H1 (cell line): ENCODE measurements around the gene DAPL1. TPM values are rescaled to one million over a fixed set of nuclear protein-coding genes. Genes with fewer than 3 reads are reported as not detected.

Source experiments
- CTCF ChIA-PET: fragments of 300-600 bp; sonication (Branson Sonifier 250); formaldehyde crosslinking; loops from one replicate; lab custom pipeline; 2021; ENCODE audit not compliant: partially characterized antibody; lab: Charles Lee
- POLR2A ChIA-PET: fragments of 300-600 bp; sonication (Branson Sonifier 250); formaldehyde crosslinking; loops from one replicate; lab custom pipeline; 2021; ENCODE audit warnings: inconsistent platforms; ENCODE audit not compliant: partially characterized antibody; lab: Charles Lee
- DNase-seq, 2 experiments: peaks; one replicate each; pipeline versions ENCODE4 v3.0.0 to v3.0.0-alpha.2; 2010 to 2022; ENCODE audit warnings: low spot score in 2 of 2, low read depth in 1 of 2, mixed read lengths in 1 of 2
- FAIRE-seq: peaks from 2 replicates; lab custom pipeline; 2011; peaks lifted over from hg19 to GRCh38; lab: Jason Lieb, UNC
- H2AFZ ChIP-seq: 2 replicates; pipeline ENCODE4 v1.8.1; 2012; ENCODE audit warnings: low read length, inconsistent platforms
- H2AK5ac ChIP-seq: 2 replicates; pipeline ENCODE4 v1.6.1; 2013; ENCODE audit warnings: low read depth, low read length
- H2BK120ac ChIP-seq: replicated peaks from 2 replicates; pipeline ENCODE3; 2013; ENCODE audit warnings: low read depth, low read length, inconsistent platforms
- H2BK12ac ChIP-seq: 2 replicates; pipeline ENCODE4 v1.6.1; 2013; ENCODE audit warnings: low read depth, low read length
- H2BK15ac ChIP-seq: 2 replicates; pipeline ENCODE4 v1.6.1; 2013; ENCODE audit warnings: low read length
- H2BK20ac ChIP-seq: 2 replicates; pipeline ENCODE4 v1.6.1; 2013; ENCODE audit warnings: low read length
- H2BK5ac ChIP-seq: 2 replicates; pipeline ENCODE4 v1.6.1; 2013; ENCODE audit warnings: low read depth, low read length
- H3K14ac ChIP-seq: 2 replicates; pipeline ENCODE4 v1.6.1; 2013; ENCODE audit warnings: inconsistent platforms; ENCODE audit not compliant: insufficient read length
- H3K18ac ChIP-seq: 2 replicates; pipeline ENCODE4 v1.6.1; 2013; ENCODE audit warnings: low read length; ENCODE audit errors: extremely low read depth
- H3K23ac ChIP-seq: 2 replicates; pipeline ENCODE4 v1.6.1; 2013; ENCODE audit warnings: inconsistent platforms; ENCODE audit not compliant: insufficient read length
- H3K23me2 ChIP-seq: 2 replicates; pipeline ENCODE4 v1.6.1; 2013; ENCODE audit warnings: low read depth, low read length
- H3K27ac ChIP-seq: 2 replicates; pipeline ENCODE4 v1.6.1; 2011; ENCODE audit warnings: low read depth, low read length, inconsistent platforms
- H3K27me3 ChIP-seq, 4 experiments: replicated peaks in 1 of 4; 1 replicate in 1 of 4; 2 replicates in 3 of 4; pipeline versions ENCODE4 v1.6.1 to v1.8.1; 2011 to 2013; ENCODE audit warnings: low read length in 3 of 4, mild to moderate bottlenecking in 3 of 4, inconsistent platforms in 2 of 4, mixed read lengths in 2 of 4, moderate library complexity in 1 of 4; ENCODE audit not compliant: control insufficient read depth in 3 of 4, insufficient read depth in 3 of 4; ENCODE audit errors: extremely low read depth in 1 of 4
- H3K36me3 ChIP-seq, 4 experiments: 2 replicates each; pipeline versions ENCODE4 v1.6.1 to v1.8.1; 2011 to 2013; ENCODE audit warnings: mild to moderate bottlenecking in 4 of 4, low read length in 3 of 4, moderate library complexity in 2 of 4, control low read depth in 1 of 4, inconsistent platforms in 1 of 4; ENCODE audit not compliant: insufficient read depth in 4 of 4, control insufficient read depth in 2 of 4
- H3K4ac ChIP-seq: replicated peaks from 2 replicates; pipeline ENCODE3; 2013; ENCODE audit warnings: low read length, low read depth, mixed read lengths, inconsistent platforms; ENCODE audit not compliant: insufficient read length
- H3K4me1 ChIP-seq, 4 experiments: replicated peaks in 1 of 4; 1 replicate in 1 of 4; 2 replicates in 3 of 4; pipeline versions ENCODE4 v1.6.1 to v1.8.1; 2011 to 2013; ENCODE audit warnings: low read length in 3 of 4, inconsistent platforms in 2 of 4, mixed read lengths in 1 of 4; ENCODE audit not compliant: insufficient read depth in 4 of 4, control insufficient read depth in 3 of 4
- H3K4me2 ChIP-seq, 2 experiments: 2 replicates each; pipeline versions ENCODE4 v1.6.1 to v1.8.1; 2011 to 2013; ENCODE audit warnings: low read depth in 2 of 2, low read length in 2 of 2, control low read depth in 1 of 2, inconsistent platforms in 1 of 2, mild to moderate bottlenecking in 1 of 2; ENCODE audit not compliant: insufficient read depth in 1 of 2
- H3K4me3 ChIP-seq, 4 experiments: fragments of 200-600, 300-600 bp in 1 of 4; sonication (generic), shearing (Covaris generic), sonication (Bioruptor Twin) in 1 of 4; 2 replicates each; pipeline versions ENCODE4 v1.5.1 to v1.8.1; 2011 to 2016; ENCODE audit warnings: low read length in 4 of 4, low read depth in 3 of 4, control low read depth in 2 of 4, inconsistent platforms in 2 of 4, mild to moderate bottlenecking in 2 of 4, mixed read lengths in 1 of 4, moderate library complexity in 1 of 4; ENCODE audit not compliant: insufficient read depth in 2 of 4; ENCODE audit errors: extremely low read depth in 1 of 4
- H3K56ac ChIP-seq: replicated peaks from 2 replicates; pipeline ENCODE3; 2013; ENCODE audit warnings: low read depth, mild to moderate bottlenecking, mixed read lengths, low read length, inconsistent platforms; ENCODE audit not compliant: insufficient read length
- H3K79me1 ChIP-seq: 2 replicates; pipeline ENCODE4 v1.6.1; 2013; ENCODE audit warnings: low read depth, low read length, control low read depth
- H3K79me2 ChIP-seq, 2 experiments: 2 replicates each; pipeline versions ENCODE4 v1.6.1 to v1.8.1; 2012 to 2013; ENCODE audit warnings: low read length in 2 of 2, mild to moderate bottlenecking in 2 of 2, inconsistent platforms in 1 of 2; ENCODE audit not compliant: insufficient read depth in 2 of 2, control insufficient read depth in 1 of 2
- H3K9ac ChIP-seq, 4 experiments: replicated peaks in 1 of 4; 1 replicate in 1 of 4; 2 replicates in 3 of 4; pipeline versions ENCODE4 v1.6.1 to v1.8.1; 2011 to 2013; ENCODE audit warnings: low read depth in 3 of 4, low read length in 3 of 4, control low read depth in 2 of 4, mild to moderate bottlenecking in 2 of 4, moderate library complexity in 2 of 4, inconsistent platforms in 1 of 4; ENCODE audit errors: extremely low read depth in 1 of 4
- H3K9me3 ChIP-seq, 2 experiments: 2 replicates each; pipeline versions ENCODE4 v1.6.1 to v1.8.1; 2012 to 2013; ENCODE audit warnings: mild to moderate bottlenecking in 2 of 2, moderate library complexity in 2 of 2, control low read depth in 1 of 2, inconsistent platforms in 1 of 2, low read depth in 1 of 2, low read length in 1 of 2, mixed read lengths in 1 of 2; ENCODE audit not compliant: insufficient read depth in 2 of 2
- H4K20me1 ChIP-seq, 2 experiments: replicated peaks in 1 of 2; 2 replicates each; pipeline versions ENCODE3 to v1.8.1; 2011 to 2013; ENCODE audit warnings: inconsistent platforms in 2 of 2, low read length in 2 of 2, mild to moderate bottlenecking in 1 of 2; ENCODE audit not compliant: insufficient read depth in 2 of 2, control insufficient read depth in 1 of 2
- H4K5ac ChIP-seq: 2 replicates; pipeline ENCODE4 v1.6.1; 2013; ENCODE audit warnings: low read length, low read depth, mixed read lengths, inconsistent platforms; ENCODE audit not compliant: insufficient read length
- H4K8ac ChIP-seq: 2 replicates; pipeline ENCODE4 v1.8.0; 2013; ENCODE audit warnings: mild to moderate bottlenecking, moderate library complexity, low read length, inconsistent platforms; ENCODE audit not compliant: insufficient read depth; ENCODE audit errors: extremely low read depth
- H4K91ac ChIP-seq: replicated peaks from 2 replicates; pipeline ENCODE3; 2013; ENCODE audit warnings: low read length, mixed read lengths, inconsistent platforms; ENCODE audit not compliant: insufficient read length
- BACH1 ChIP-seq: IDR thresholded peaks from 2 replicates; pipeline ENCODE4 v1.6.1; 2012; ENCODE audit warnings: low read length, improper control_type of control experiment
- BRCA1 ChIP-seq: IDR thresholded peaks from 2 replicates; pipeline ENCODE4 v1.6.1; 2012; ENCODE audit warnings: low read depth, low read length, improper control_type of control experiment
- CHD2 ChIP-seq: IDR thresholded peaks from 2 replicates; pipeline ENCODE4 v1.6.1; 2012; ENCODE audit warnings: low read length, improper control_type of control experiment
- CTCF ChIP-seq, 3 experiments: IDR thresholded peaks; 1 replicate in 2 of 3; 2 replicates in 1 of 3; pipeline versions ENCODE4 v1.5.1 to v1.6.1; 2011; ENCODE audit warnings: low read length in 3 of 3, mild to moderate bottlenecking in 3 of 3, inconsistent platforms in 2 of 3, low read depth in 1 of 3, moderate library complexity in 1 of 3; ENCODE audit not compliant: insufficient read depth in 1 of 3; ENCODE audit errors: control extremely low read depth in 1 of 3
- EP300 ChIP-seq, 2 experiments: IDR thresholded peaks; 1 replicate in 1 of 2; 2 replicates in 1 of 2; pipeline ENCODE4 v1.6.1; 2011 to 2012; ENCODE audit warnings: low read depth in 2 of 2, low read length in 2 of 2, mild to moderate bottlenecking in 2 of 2, borderline replicate concordance in 1 of 2, inconsistent platforms in 1 of 2, moderate library complexity in 1 of 2
- HDAC6 ChIP-seq: IDR thresholded peaks from one replicate; pipeline ENCODE4 v1.7.1; 2012; ENCODE audit warnings: low read depth, mild to moderate bottlenecking, inconsistent platforms, low read length, moderate library complexity
- KDM1A ChIP-seq: fragments of 200-600, 300-600 bp; sonication (generic); IDR thresholded peaks from 2 replicates; pipeline ENCODE4 v1.7.1; 2016; ENCODE audit warnings: mild to moderate bottlenecking, low read length, borderline replicate concordance
- RXRA ChIP-seq: IDR thresholded peaks from 2 replicates; pipeline ENCODE4 v1.6.1; 2011; ENCODE audit warnings: low read depth, mild to moderate bottlenecking, low read length, moderate library complexity; ENCODE audit not compliant: insufficient read depth
- TAF1 ChIP-seq: IDR thresholded peaks from 2 replicates; pipeline ENCODE4 v1.6.1; 2011; ENCODE audit warnings: mild to moderate bottlenecking, low read depth, low read length
- TAF7 ChIP-seq: optimal IDR thresholded peaks from 2 replicates; pipeline ENCODE3; 2011; ENCODE audit warnings: low read depth, mild to moderate bottlenecking, inconsistent platforms, low read length, moderate library complexity, borderline replicate concordance
- YY1 ChIP-seq: IDR thresholded peaks from 2 replicates; pipeline ENCODE4 v1.6.1; 2011; ENCODE audit warnings: low read depth, mild to moderate bottlenecking, low read length
- ZNF274 ChIP-seq: IDR thresholded peaks from 2 replicates; pipeline ENCODE4 v1.7.0; 2012; ENCODE audit warnings: low read length, borderline replicate concordance; ENCODE audit errors: extremely low read depth
- WGBS, 2 experiments: shearing (Covaris generic) in 1 of 2; methylation state at CpG; one replicate each; pipeline versions ENCODE4 v1.1.6 to v1.1.7; 2013 to 2015; ENCODE audit warnings: low lambda C conversion rate in 2 of 2, mixed read lengths in 2 of 2, inconsistent platforms in 1 of 2, low coverage in 1 of 2, missing lambda C conversion rate in 1 of 2; ENCODE audit not compliant: insufficient replicate concordance in 2 of 2, insufficient coverage in 1 of 2, insufficient read length in 1 of 2; ENCODE audit errors: extremely low coverage in 1 of 2, missing lambda C conversion rate in 1 of 2; 5-methylcytosine and 5-hydroxymethylcytosine counted together
- polyA plus RNA-seq, 7 experiments: library from polyadenylated mRNA; depleted of rRNA in 3 of 7; stranded (reverse) in 5 of 7; unstranded in 2 of 7; fragments of >200 nt in 5 of 7; fragments of 200-250 nt in 2 of 7; gene quantifications; 1 replicate in 5 of 7; 2 replicates in 1 of 7; 4 replicates in 1 of 7; pipeline versions ENCODE4 v1.2.1 to v1.2.3, GENCODE V29; 2011 to 2013; ENCODE audit warnings: missing spikeins in 2 of 7, mixed read lengths in 2 of 7
- total RNA-seq: library from RNA; stranded (reverse); fragmentation: NEBNext Ultra II Directional; extraction: Animal tissue kit (Norgen Biotek cat#: 25700); gene quantifications from 2 replicates; pipeline ENCODE4 v1.2.1, GENCODE V29; 2021

The DAPL1 gene
- total and polyA plus RNA-seq, 2 of the 8 experiments (the other 6 are each of a cell fraction or from before 2014, with no cell fraction given) = not detected

- Histone ChIP-seq H4K8ac (no peak overlapping the region), H2AK5ac (no peak overlapping the region), H3K79me1 (no peaks in the 10 kb centered on the region), H2AFZ (no peak overlapping the region; the same call in 1 of the 2 replicates), H3K23me2 (no peaks in the 10 kb centered on the region), H3K27ac (no peak overlapping the region), H2BK5ac (no peak overlapping the region), H3K9ac (no peak overlapping the region), H3K79me2 (no peaks in the 10 kb centered on the region), H4K91ac (no peak overlapping the region), H4K5ac (no peak overlapping the region), H3K27me3 (no peaks in the 10 kb centered on the region), H3K4me2 (no peak overlapping the region), H3K4ac (no peak overlapping the region), H3K9me3 (peaks cover 0 to 5% of the 10 kb centered on the region in 2 experiments; a peak in 2 of 4 replicates), H2BK120ac (no peak overlapping the region), H3K23ac (no peak overlapping the region), H3K56ac (no peak overlapping the region), H4K20me1 (no peaks in the 10 kb centered on the region), H3K14ac (no peak overlapping the region), H3K4me1 (peaks cover 0 to 5% (median 1%) of the 10 kb centered on the region in 4 experiments; a peak in 1 of 7 replicates), H2BK12ac (no peak overlapping the region), H3K4me3 (no peak overlapping the region), H3K36me3 (no peaks in the 10 kb centered on the region), H2BK20ac (no peak overlapping the region), H2BK15ac (no peak overlapping the region), H3K18ac (no peak overlapping the region)
- ChIA-PET CTCF (interaction anchor here (0.6 to 3.8 kb wide), 3 partner anchors 27 to 227 kb away, joined by 3 to 12 read pairs (median 5); no protein-coding TSS in a partner anchor), POLR2A (interaction anchor here (1.1 kb wide), 1 partner anchor 29 kb away, joined by 4 read pairs; no protein-coding TSS in a partner anchor)
- DNase-seq (no peak), FAIRE-seq (no peak)
- 93% methylated on average over 5 of the region's 5 CpGs; no CpG with 5 or more reads in 1 of the 2 experiments for WGBS, 2 experiments
- TF ChIP-seq HDAC6 (no peak), EP300 (IDR thresholded peaks at IDR 0.05; ENCODE audit: borderline replicate concordance in 1 of 2, low read depth in 2 of 2, low read length in 2 of 2) (no peak), CTCF (IDR thresholded peaks at IDR 0.05; ENCODE audit: control extremely low read depth in 1 of 3, insufficient read depth in 1 of 3, low read depth in 1 of 3, low read length in 3 of 3) (no peak), ZNF274 (no peak), YY1 (no peak), BACH1 (no peak), BRCA1 (no peak), CHD2 (no peak), TAF1 (no peak), RXRA (no peak), TAF7 (no peak), KDM1A (no peak)
Measured at GRCh38 chr2:158782616-158783015, 12.5 kb upstream of the DAPL1 start.
